ENCODE results near the gene ETFBKMT. TPM values are rescaled to one million over a fixed set of nuclear protein-coding genes. Genes with fewer than 3 reads are reported as not detected.

Gene ETFBKMT
- total RNA-seq, 1 experiment from 2014 or later = 1.7 TPM

DNA sequence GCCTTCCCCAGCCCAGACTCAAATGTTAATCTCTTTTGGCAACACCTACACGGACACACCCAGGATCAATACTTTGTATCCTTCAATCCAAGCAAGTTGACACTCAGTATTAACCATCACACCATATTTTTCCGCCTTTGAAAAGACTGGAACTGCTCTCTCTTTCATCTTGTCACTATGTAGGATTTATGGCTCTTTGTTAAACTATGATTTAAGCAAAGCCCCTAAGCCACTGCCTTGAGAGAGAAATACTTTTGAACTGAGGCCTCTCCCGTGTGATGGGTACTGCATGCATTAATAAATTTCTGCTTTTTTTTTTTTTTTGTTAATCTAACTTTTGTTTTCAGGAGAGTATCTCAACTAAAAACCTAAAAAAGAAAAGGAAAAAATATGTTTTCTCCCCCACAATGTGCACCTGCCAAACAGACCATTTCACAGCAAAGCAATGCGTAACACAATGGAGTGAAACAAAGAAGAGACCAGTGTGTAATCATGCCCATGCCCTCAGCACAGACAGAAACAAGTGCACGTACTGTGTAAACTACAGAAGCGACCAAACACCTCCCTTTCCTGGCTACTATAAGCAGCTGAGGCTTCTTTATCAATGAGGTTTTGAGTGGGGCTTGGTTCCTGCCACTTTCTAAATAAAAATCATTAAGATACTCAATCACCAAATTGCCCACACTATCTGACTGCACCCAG lies 28.3 kb upstream of the ETFBKMT start:
- no peaks in the 10 kb centered on the region for H4K20me1 ChIP-seq (ENCODE audit: insufficient read depth)
- H3K4me2 ChIP-seq (ENCODE audit: low read length) = no peak overlapping the region
- H3K9me2 ChIP-seq (ENCODE audit: insufficient read depth) = no peaks in the 10 kb centered on the region
- BruUV-seq (replicated peaks) = no TSS peak
- POLR2A ChIA-PET = no interaction called here
- H3K9ac ChIP-seq (ENCODE audit: low read length) = no peak overlapping the region
- no peaks in the 10 kb centered on the region for H3K79me2 ChIP-seq (ENCODE audit: insufficient read depth, low read length)
- no peak overlapping the region for H3K27ac ChIP-seq (ENCODE audit: low read depth, low read length)
- H3K27me3 ChIP-seq (ENCODE audit: insufficient read depth, low read length) = no peaks in the 10 kb centered on the region
- ATAC-seq (no peak), DNase-seq (ENCODE audit: low read depth, low spot score) (no peak)
- H3K4me1 ChIP-seq (ENCODE audit: control insufficient read depth in 1 of 2, insufficient read depth in 2 of 2, low read length in 2 of 2) = peaks cover 1 to 6% of the 10 kb centered on the region in 2 experiments; a peak in 1 of 4 replicates
- H3K4me3 ChIP-seq (replicated peaks in 1 of 2; ENCODE audit: low read depth in 1 of 2, low read length in 2 of 2) = no peak overlapping the region
- no peaks in the 10 kb centered on the region for H3K9me3 ChIP-seq (ENCODE audit: control insufficient read depth in 1 of 2, insufficient read depth in 1 of 2, low read depth in 1 of 2, low read length in 2 of 2)
- H2AFZ ChIP-seq (ENCODE audit: low read depth, low read length, poor library complexity, severe bottlenecking) = no peak overlapping the region
- intact Hi-C loops (cut with micrococcal nuclease) = loop anchor here (10.0 kb wide), 1 partner anchor 786 kb away; no protein-coding TSS in a partner anchor
- RAD21 ChIA-PET (ENCODE audit: low non-redundant PET in 1 of 2, low total read pairs in 2 of 2, uncharacterized antibody in 2 of 2, unreplicated experiment in 2 of 2) = interaction anchor here in 1 of 2 experiments (0.8 kb wide), 1 partner anchor 228 kb away, joined by 3 read pairs; no protein-coding TSS in a partner anchor
- no peaks in the 10 kb centered on the region for H3K36me3 ChIP-seq (ENCODE audit: control insufficient read depth in 1 of 2, insufficient read depth in 2 of 2, low read length in 2 of 2)
- CTCF ChIA-PET = no interaction called here
- TF ChIP-seq EZH2 (IDR thresholded peaks at IDR 0.05) (no peak), FOSL1 (IDR thresholded peaks at IDR 0.05; ENCODE audit: low read depth) (no peak), CBX3 (IDR thresholded peaks at IDR 0.05; ENCODE audit: low read depth) (no peak)
- TF ChIP-seq, protein P1, sequence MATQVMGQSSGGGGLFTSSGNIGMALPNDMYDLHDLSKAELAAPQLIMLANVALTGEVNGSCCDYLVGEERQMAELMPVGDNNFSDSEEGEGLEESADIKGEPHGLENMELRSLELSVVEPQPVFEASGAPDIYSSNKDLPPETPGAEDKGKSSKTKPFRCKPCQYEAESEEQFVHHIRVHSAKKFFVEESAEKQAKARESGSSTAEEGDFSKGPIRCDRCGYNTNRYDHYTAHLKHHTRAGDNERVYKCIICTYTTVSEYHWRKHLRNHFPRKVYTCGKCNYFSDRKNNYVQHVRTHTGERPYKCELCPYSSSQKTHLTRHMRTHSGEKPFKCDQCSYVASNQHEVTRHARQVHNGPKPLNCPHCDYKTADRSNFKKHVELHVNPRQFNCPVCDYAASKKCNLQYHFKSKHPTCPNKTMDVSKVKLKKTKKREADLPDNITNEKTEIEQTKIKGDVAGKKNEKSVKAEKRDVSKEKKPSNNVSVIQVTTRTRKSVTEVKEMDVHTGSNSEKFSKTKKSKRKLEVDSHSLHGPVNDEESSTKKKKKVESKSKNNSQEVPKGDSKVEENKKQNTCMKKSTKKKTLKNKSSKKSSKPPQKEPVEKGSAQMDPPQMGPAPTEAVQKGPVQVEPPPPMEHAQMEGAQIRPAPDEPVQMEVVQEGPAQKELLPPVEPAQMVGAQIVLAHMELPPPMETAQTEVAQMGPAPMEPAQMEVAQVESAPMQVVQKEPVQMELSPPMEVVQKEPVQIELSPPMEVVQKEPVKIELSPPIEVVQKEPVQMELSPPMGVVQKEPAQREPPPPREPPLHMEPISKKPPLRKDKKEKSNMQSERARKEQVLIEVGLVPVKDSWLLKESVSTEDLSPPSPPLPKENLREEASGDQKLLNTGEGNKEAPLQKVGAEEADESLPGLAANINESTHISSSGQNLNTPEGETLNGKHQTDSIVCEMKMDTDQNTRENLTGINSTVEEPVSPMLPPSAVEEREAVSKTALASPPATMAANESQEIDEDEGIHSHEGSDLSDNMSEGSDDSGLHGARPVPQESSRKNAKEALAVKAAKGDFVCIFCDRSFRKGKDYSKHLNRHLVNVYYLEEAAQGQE (IDR thresholded peaks at IDR 0.05; ENCODE audit: low read depth) = no peak

DNA sequence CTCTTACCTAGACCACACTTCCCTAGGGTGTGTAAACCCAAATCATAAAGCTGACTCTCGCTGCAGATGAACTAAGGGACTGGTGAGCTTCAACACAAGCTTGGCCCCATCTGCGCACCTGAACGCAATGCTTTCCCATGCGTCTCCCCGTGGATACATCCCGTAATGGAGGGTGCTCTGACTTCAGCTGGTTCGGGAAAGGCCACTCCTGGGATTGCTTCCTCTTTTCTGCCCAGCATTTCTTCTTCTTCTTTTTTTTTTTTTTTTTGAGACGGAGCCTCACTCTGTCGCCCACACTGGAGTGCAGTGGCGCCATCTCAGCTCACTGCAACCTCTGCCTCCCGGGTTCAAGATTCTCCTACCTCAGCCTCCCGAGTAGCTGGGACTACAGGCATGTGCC lies 27.7 kb upstream of the ETFBKMT start:
- H3K27me3 ChIP-seq (ENCODE audit: insufficient read depth, low read length) = no peaks in the 10 kb centered on the region
- TF ChIP-seq EGR1 (IDR thresholded peaks at IDR 0.05; ENCODE audit: low read depth) (no peak), TCF7L2 (IDR thresholded peaks at IDR 0.05; ENCODE audit: borderline replicate concordance, extremely low read depth, insufficient read depth, insufficient read length) (no peak), RAD21 (IDR thresholded peaks at IDR 0.05; ENCODE audit: low read depth) (no peak), CEBPB (IDR thresholded peaks at IDR 0.05; ENCODE audit: low read depth) (no peak)
- TF ChIP-seq, protein P2, sequence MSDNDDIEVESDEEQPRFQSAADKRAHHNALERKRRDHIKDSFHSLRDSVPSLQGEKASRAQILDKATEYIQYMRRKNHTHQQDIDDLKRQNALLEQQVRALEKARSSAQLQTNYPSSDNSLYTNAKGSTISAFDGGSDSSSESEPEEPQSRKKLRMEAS (IDR thresholded peaks at IDR 0.05) = no peak
- TF ChIP-seq, protein P1 (IDR thresholded peaks at IDR 0.05; ENCODE audit: low read depth) = no peak
- no peak overlapping the region for H2AFZ ChIP-seq (ENCODE audit: low read depth, low read length, poor library complexity, severe bottlenecking)
- no peak for ATAC-seq
- H3K4me2 ChIP-seq (ENCODE audit: low read length) = no peak overlapping the region
- no peaks in the 10 kb centered on the region for H3K36me3 ChIP-seq (ENCODE audit: control insufficient read depth in 1 of 2, insufficient read depth in 2 of 2, low read length in 2 of 2)
- no peaks in the 10 kb centered on the region for H3K79me2 ChIP-seq (ENCODE audit: insufficient read depth, low read length)
- H3K9me3 ChIP-seq (ENCODE audit: control insufficient read depth in 1 of 2, insufficient read depth in 1 of 2, low read depth in 1 of 2, low read length in 2 of 2) = no peaks in the 10 kb centered on the region
- H3K9me2 ChIP-seq (ENCODE audit: insufficient read depth) = no peaks in the 10 kb centered on the region
- H3K4me1 ChIP-seq (ENCODE audit: control insufficient read depth in 1 of 2, insufficient read depth in 2 of 2, low read length in 2 of 2) = peaks cover 2 to 8% of the 10 kb centered on the region in 2 experiments; a peak in 1 of 4 replicates
- no peak overlapping the region for H3K4me3 ChIP-seq (replicated peaks in 1 of 2; ENCODE audit: low read depth in 1 of 2, low read length in 2 of 2)
- H3K9ac ChIP-seq (ENCODE audit: low read length) = no peak overlapping the region
- no peaks in the 10 kb centered on the region for H4K20me1 ChIP-seq (ENCODE audit: insufficient read depth)
- no peak overlapping the region for H3K27ac ChIP-seq (ENCODE audit: low read depth, low read length)
- BruUV-seq (replicated peaks) = no TSS peak
- POLR2A ChIA-PET = no interaction called here
- intact Hi-C loops (cut with micrococcal nuclease) = loop anchor here (10.0 kb wide), 1 partner anchor 787 kb away; no protein-coding TSS in a partner anchor
- RAD21 ChIA-PET (ENCODE audit: low non-redundant PET in 1 of 2, low total read pairs in 2 of 2, uncharacterized antibody in 2 of 2, unreplicated experiment in 2 of 2) = interaction anchor here in 1 of 2 experiments (0.8 kb wide), 1 partner anchor 229 kb away, joined by 3 read pairs; no protein-coding TSS in a partner anchor
- no peak for DNase-seq (ENCODE audit: low read depth, low spot score)
- CTCF ChIA-PET = interaction anchor here (1.6 kb wide), 1 partner anchor 229 kb away, joined by 7 read pairs; no protein-coding TSS in a partner anchor

Data from HCT116 (cell line).